Measurements from ENCODE around the gene PILRB. TPM values are rescaled to one million over a fixed set of nuclear protein-coding genes. Genes with fewer than 3 reads are reported as not detected.
"Not testable (repeated sequence)": the region's sequence is repeated elsewhere in the genome, so short reads cannot be mapped to it uniquely, and the experiment has no call there.

The PILRB gene
- total RNA-seq, 1 donor from 2014 or later, result 20.8 TPM

GRCh38 chr7:100357131-100357561, 771 bp upstream of the PILRB start:
- DNase-seq (ENCODE audit: low read depth), result no peak
- TF ChIP-seq, protein P1, sequence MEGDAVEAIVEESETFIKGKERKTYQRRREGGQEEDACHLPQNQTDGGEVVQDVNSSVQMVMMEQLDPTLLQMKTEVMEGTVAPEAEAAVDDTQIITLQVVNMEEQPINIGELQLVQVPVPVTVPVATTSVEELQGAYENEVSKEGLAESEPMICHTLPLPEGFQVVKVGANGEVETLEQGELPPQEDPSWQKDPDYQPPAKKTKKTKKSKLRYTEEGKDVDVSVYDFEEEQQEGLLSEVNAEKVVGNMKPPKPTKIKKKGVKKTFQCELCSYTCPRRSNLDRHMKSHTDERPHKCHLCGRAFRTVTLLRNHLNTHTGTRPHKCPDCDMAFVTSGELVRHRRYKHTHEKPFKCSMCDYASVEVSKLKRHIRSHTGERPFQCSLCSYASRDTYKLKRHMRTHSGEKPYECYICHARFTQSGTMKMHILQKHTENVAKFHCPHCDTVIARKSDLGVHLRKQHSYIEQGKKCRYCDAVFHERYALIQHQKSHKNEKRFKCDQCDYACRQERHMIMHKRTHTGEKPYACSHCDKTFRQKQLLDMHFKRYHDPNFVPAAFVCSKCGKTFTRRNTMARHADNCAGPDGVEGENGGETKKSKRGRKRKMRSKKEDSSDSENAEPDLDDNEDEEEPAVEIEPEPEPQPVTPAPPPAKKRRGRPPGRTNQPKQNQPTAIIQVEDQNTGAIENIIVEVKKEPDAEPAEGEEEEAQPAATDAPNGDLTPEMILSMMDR (IDR thresholded peaks at IDR 0.05; ENCODE audit: insufficient read depth, low read length, poor library complexity, severe bottlenecking), result no peak
- Histone ChIP-seq H3K27me3 (ENCODE audit: control insufficient read depth, insufficient read depth, low read length) (no peaks in the 10 kb centered on the region), H3K36me3 (ENCODE audit: control insufficient read depth, insufficient read depth, low read length) (peaks cover 3% of the 10 kb centered on the region), H3K4me3 (ENCODE audit: low read depth, low read length) (no peak overlapping the region)

DNA sequence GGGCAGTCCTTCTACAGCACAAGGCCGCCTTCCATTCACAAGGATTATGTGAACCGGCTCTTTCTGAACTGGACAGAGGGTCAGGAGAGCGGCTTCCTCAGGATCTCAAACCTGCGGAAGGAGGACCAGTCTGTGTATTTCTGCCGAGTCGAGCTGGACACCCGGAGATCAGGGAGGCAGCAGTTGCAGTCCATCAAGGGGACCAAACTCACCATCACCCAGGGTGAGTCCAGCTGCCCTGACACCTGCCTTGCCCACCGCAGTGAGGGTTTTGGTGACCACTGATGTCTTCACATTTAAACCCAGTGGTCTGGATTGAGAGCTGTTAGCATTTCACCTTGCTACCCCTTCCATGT, 918 bp downstream of the PILRB start:
- TF ChIP-seq, protein P1 (IDR thresholded peaks at IDR 0.05; ENCODE audit: insufficient read depth, low read length, poor library complexity, severe bottlenecking), result no peak
- peaks cover 3% of the 10 kb centered on the region for H3K36me3 ChIP-seq (ENCODE audit: control insufficient read depth, insufficient read depth, low read length)
- H3K4me3 ChIP-seq (ENCODE audit: low read depth, low read length), result no peak overlapping the region
- no peaks in the 10 kb centered on the region for H3K27me3 ChIP-seq (ENCODE audit: control insufficient read depth, insufficient read depth, low read length)
- no peak for DNase-seq (ENCODE audit: low read depth)

GRCh38 chr7:100360135-100360854, 2.4 kb downstream of the PILRB start:
- no peak for DNase-seq (ENCODE audit: low read depth)
- Histone ChIP-seq H3K27me3 (ENCODE audit: control insufficient read depth, insufficient read depth, low read length) (no peaks in the 10 kb centered on the region), H3K4me3 (ENCODE audit: low read depth, low read length) (no peak overlapping the region), H3K36me3 (ENCODE audit: control insufficient read depth, insufficient read depth, low read length) (peaks cover 2% of the 10 kb centered on the region)
- TF ChIP-seq, protein P1 (IDR thresholded peaks at IDR 0.05; ENCODE audit: insufficient read depth, low read length, poor library complexity, severe bottlenecking), result no peak

DNA sequence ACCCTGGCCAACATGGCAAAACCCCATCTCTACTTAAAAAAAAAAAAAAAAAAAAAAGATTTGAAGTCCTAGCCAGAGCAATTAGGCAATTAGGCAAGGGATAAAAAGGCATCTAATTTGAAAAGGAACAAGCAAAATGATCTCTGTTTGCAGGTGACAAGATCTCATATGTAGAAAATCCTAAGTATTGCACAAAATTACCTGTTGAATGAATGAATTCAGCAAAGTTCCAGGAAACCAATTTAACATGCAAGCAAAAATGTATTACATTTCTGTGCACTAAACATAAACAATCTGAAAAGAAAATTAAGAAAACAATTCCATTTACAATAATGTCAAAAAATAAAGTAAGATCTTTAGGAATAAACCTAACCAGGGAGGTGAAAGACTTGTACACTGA, 5.2 kb downstream of the PILRB start:
- Histone ChIP-seq H3K27me3 (ENCODE audit: control insufficient read depth, insufficient read depth, low read length) (no peaks in the 10 kb centered on the region), H3K36me3 (ENCODE audit: control insufficient read depth, insufficient read depth, low read length) (peaks cover 2% of the 10 kb centered on the region), H3K4me3 (ENCODE audit: low read depth, low read length) (no peak overlapping the region)
- no peak for DNase-seq (ENCODE audit: low read depth)
- TF ChIP-seq, protein P1 (IDR thresholded peaks at IDR 0.05; ENCODE audit: insufficient read depth, low read length, poor library complexity, severe bottlenecking), result no peak

- H3K27me3 ChIP-seq (ENCODE audit: control insufficient read depth, insufficient read depth, low read length); H3K4me3 ChIP-seq (ENCODE audit: low read depth, low read length); DNase-seq (ENCODE audit: low read depth); H3K36me3 ChIP-seq (ENCODE audit: control insufficient read depth, insufficient read depth, low read length): not testable (repeated sequence)
Measured at GRCh38 chr7:100363797-100364196, 5.9 kb downstream of the PILRB start.

DNA sequence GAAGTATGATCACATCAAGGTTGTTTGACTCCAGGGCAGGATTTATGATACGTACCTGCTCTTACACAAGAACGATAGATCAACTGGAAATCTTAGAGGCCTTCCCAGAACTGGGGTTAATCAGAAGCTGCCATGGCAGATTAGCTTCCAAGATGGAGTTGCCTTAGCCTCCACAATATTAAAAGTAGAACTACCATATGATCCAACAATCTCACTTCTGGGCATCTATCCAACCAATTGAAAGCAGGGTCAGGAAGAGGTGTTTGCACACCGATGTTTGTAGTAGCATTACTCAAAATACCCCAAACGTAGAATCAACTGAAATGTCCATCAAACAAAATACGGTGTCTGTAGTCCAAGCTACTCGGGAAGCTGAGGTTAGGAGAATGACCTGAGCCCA, 6.6 kb downstream of the PILRB start:
- Histone ChIP-seq H3K36me3 (ENCODE audit: control insufficient read depth, insufficient read depth, low read length) (no peaks in the 10 kb centered on the region), H3K27me3 (ENCODE audit: control insufficient read depth, insufficient read depth, low read length) (no peaks in the 10 kb centered on the region), H3K4me3 (ENCODE audit: low read depth, low read length) (no peak overlapping the region)
- TF ChIP-seq, protein P1 (IDR thresholded peaks at IDR 0.05; ENCODE audit: insufficient read depth, low read length, poor library complexity, severe bottlenecking), result no peak
- no peak for DNase-seq (ENCODE audit: low read depth)

DNA sequence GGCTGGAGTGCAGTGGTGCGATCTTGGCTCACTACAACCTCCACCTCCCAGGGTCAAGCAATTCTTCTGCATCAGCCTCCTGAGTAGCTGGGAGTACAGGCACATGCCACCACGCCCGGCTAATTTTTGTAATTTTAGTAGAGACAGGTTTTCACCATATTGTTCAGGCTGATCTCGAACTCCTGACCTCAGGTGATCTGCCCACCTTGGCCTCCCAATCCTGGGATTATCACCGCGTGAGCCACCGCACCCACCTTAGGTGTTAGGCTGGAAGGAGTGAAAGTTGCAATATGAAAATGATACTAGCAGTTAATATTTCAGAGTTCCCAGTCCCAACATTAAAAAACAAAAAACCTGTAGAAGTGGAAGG, 8.1 kb downstream of the PILRB start:
- H3K4me3 ChIP-seq (ENCODE audit: low read depth, low read length); H3K27me3 ChIP-seq (ENCODE audit: control insufficient read depth, insufficient read depth, low read length); H3K36me3 ChIP-seq (ENCODE audit: control insufficient read depth, insufficient read depth, low read length); DNase-seq (ENCODE audit: low read depth): not testable (repeated sequence)
